ENCODE results near the gene HS3ST3A1. TPM values are rescaled to one million over a fixed set of nuclear protein-coding genes. Genes with fewer than 3 reads are reported as not detected.

The HS3ST3A1 gene
- total RNA-seq, 2 donors from 2014 or later, result not detected

GRCh38 chr17:13540546-13540945 is 61.2 kb downstream of the HS3ST3A1 start:
- ATAC-seq, result no peak
- no peak overlapping the region for H3K27ac ChIP-seq
- intact Hi-C loops (cut with DNase I), result no loop called here

DNA sequence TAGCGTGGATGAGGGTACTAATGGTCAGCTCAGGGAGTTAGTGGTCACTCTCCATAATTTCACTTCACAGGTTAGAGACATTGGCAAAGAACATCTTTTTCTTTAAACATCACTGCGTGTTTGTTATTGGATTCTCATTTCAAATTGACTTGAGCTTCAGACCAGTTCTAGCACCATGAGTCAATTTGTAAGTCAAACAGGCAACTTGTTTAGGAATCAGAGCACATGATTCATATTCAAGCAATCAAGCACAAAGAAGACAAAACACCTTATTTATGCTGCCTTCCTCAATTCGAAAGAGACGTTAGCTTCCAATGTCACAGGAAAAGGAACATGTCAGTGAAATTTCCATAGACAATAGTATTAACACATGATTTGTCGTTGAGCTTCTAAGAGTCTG is 62.3 kb downstream of the HS3ST3A1 start:
- H3K27ac ChIP-seq, result no peak overlapping the region
- intact Hi-C loops (cut with DNase I), result no loop called here
- ATAC-seq, result no peak
- H3K4me1 ChIP-seq, result no peaks in the 10 kb centered on the region
- no peaks in the 10 kb centered on the region for H3K27me3 ChIP-seq
- DNase-seq, result no peak
- H3K9me3 ChIP-seq, result no peaks in the 10 kb centered on the region
- H3K4me3 ChIP-seq, result no peak overlapping the region
- no peaks in the 10 kb centered on the region for H3K36me3 ChIP-seq (replicated peaks in 1 of 2; ENCODE audit: insufficient read depth in 1 of 2, low read depth in 2 of 2)
- TF ChIP-seq CTCF (IDR thresholded peaks at IDR 0.05) (no peak), POLR2A (IDR thresholded peaks at IDR 0.05) (no peak)
- WGBS, 2 donors, result 74 to 75% methylated on average over 5 of the region's 5 CpGs

More at GRCh38 chr17:13540546-13540945, 61.2 kb downstream of the HS3ST3A1 start:
- no peaks in the 10 kb centered on the region for H3K36me3 ChIP-seq (replicated peaks in 1 of 2; ENCODE audit: insufficient read depth in 1 of 2, low read depth in 2 of 2)
- no peaks in the 10 kb centered on the region for H3K9me3 ChIP-seq
- no peak overlapping the region for H3K4me3 ChIP-seq
- WGBS, 2 donors, result 53 to 61% methylated on average over 2 of the region's 2 CpGs
- no peak for TF ChIP-seq POLR2A (IDR thresholded peaks at IDR 0.05)
- no peak for TF ChIP-seq CTCF (IDR thresholded peaks at IDR 0.05)
- H3K4me1 ChIP-seq, result no peaks in the 10 kb centered on the region
- no peak for DNase-seq
- H3K27me3 ChIP-seq, result no peaks in the 10 kb centered on the region

DNA sequence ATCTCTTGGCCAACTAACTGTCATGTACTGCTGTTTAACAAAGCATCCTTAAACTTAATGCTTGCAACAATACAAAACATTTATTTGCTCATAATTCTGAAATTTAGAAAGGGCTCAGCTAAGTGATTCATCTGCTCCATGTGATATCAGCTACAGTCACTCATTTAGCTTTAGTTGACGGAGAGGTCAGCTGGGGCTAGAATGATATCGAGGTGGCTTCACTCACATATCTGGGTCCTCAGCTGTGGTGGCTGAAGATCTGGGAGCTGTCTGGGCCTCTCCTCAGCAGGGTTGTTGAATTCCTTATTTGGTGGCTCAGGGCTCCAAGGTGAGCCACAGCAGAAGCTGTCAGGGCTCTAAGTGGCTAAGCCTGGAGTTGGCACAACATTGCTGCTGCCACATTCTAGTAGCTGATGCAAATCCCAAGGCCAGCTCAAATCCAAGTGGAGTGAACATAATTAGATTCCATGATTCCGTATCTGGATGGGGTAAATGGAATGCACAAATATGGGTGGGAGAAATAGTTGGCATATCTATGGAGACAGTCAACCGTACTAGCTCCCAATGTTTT is 62.8 kb downstream of the HS3ST3A1 start:
- no peaks in the 10 kb centered on the region for H3K9me3 ChIP-seq
- H3K27me3 ChIP-seq, result no peaks in the 10 kb centered on the region
- no peaks in the 10 kb centered on the region for H3K36me3 ChIP-seq (replicated peaks in 1 of 2; ENCODE audit: insufficient read depth in 1 of 2, low read depth in 2 of 2)
- H3K4me3 ChIP-seq, result no peak overlapping the region
- intact Hi-C loops (cut with DNase I), result no loop called here
- no peak for ATAC-seq
- no peak overlapping the region for H3K27ac ChIP-seq
- WGBS, 2 donors, result 86 to 88% methylated on average over 4 of the region's 4 CpGs
- no peak for DNase-seq
- no peak for TF ChIP-seq CTCF (IDR thresholded peaks at IDR 0.05)
- no peaks in the 10 kb centered on the region for H3K4me1 ChIP-seq

- ATAC-seq (no peak), DNase-seq (no peak)
- no peak overlapping the region for H3K4me3 ChIP-seq
- no peak for TF ChIP-seq POLR2A (IDR thresholded peaks at IDR 0.05)
- no peak for TF ChIP-seq CTCF (IDR thresholded peaks at IDR 0.05)
- intact Hi-C loops (cut with DNase I), result no loop called here
- H3K9me3 ChIP-seq, result no peaks in the 10 kb centered on the region
- no peaks in the 10 kb centered on the region for H3K36me3 ChIP-seq (replicated peaks in 1 of 2; ENCODE audit: insufficient read depth in 1 of 2, low read depth in 2 of 2)
- no peak overlapping the region for H3K27ac ChIP-seq
- 75 to 76% methylated on average over 6 of the region's 6 CpGs for WGBS, 2 donors
- no peaks in the 10 kb centered on the region for H3K27me3 ChIP-seq
- H3K4me1 ChIP-seq, result no peaks in the 10 kb centered on the region
Measured at GRCh38 chr17:13537871-13538643, 63.7 kb downstream of the HS3ST3A1 start.

Data from body of pancreas (tissue), 4 donors.